CD4-positive, alpha-beta T cell (primary cell): ENCODE measurements around the gene NOX4. TPM values are rescaled to one million over a fixed set of nuclear protein-coding genes. Genes with fewer than 3 reads are reported as not detected.

ENCODE experiments used
- ATAC-seq: fragments of 200-7000 bp; cut with Tn5 transposase; one replicate; pipeline ENCODE4 v1.10.0; 2022; ENCODE audit warnings: mild to moderate bottlenecking; ENCODE audit not compliant: poor library complexity
- CTCF ChIA-PET: fragments of 350-600 bp; sonication (Branson Sonifier 250); formaldehyde crosslinking; loops from one replicate; lab custom pipeline; 2021; ENCODE audit warnings: antibody characterized with exemption, inconsistent platforms; lab: Charles Lee
- POLR2A ChIA-PET: fragments of 350-600 bp; sonication (Branson Sonifier 250); formaldehyde crosslinking; loops from one replicate; lab custom pipeline; 2021; ENCODE audit warnings: antibody characterized with exemption, inconsistent platforms; lab: Charles Lee
- DNase-seq, 14 experiments: peaks; one replicate each; pipeline ENCODE4 v3.0.0-alpha.2; 2013 to 2020; ENCODE audit warnings: mixed read lengths in 2 of 14
- H3K27ac ChIP-seq, 2 donors: one replicate each; pipeline versions ENCODE4 v1.5.1 to v1.7.0; 2013; ENCODE audit warnings: low read length in 2 of 2, low read depth in 1 of 2, mild to moderate bottlenecking in 1 of 2
- H3K27me3 ChIP-seq, 2 experiments: 1 replicate in 1 of 2; 2 replicates in 1 of 2; pipeline versions ENCODE4 v1.6.1 to v1.7.0; 2013; ENCODE audit warnings: low read length in 2 of 2, control low read depth in 1 of 2, mild to moderate bottlenecking in 1 of 2, moderate library complexity in 1 of 2; ENCODE audit not compliant: insufficient read depth in 2 of 2, control insufficient read depth in 1 of 2
- H3K36me3 ChIP-seq: one replicate; pipeline ENCODE4 v1.6.1; 2013; ENCODE audit warnings: low read length, control low read depth; ENCODE audit not compliant: insufficient read depth
- H3K4me1 ChIP-seq: one replicate; pipeline ENCODE4 v1.6.1; 2013; ENCODE audit warnings: low read length, control low read depth; ENCODE audit not compliant: insufficient read depth
- H3K4me3 ChIP-seq: one replicate; pipeline ENCODE4 v1.5.1; 2013; ENCODE audit warnings: mild to moderate bottlenecking, low read length, moderate library complexity
- H3K9me3 ChIP-seq, 2 experiments: 1 replicate in 1 of 2; 2 replicates in 1 of 2; pipeline versions ENCODE4 v1.6.1 to v1.7.0; 2013; ENCODE audit warnings: low read length in 2 of 2, mild to moderate bottlenecking in 2 of 2, control low read depth in 1 of 2, moderate library complexity in 1 of 2; ENCODE audit not compliant: control insufficient read depth in 1 of 2, insufficient read depth in 1 of 2
- H3K27ac Mint-ChIP-seq: one replicate; pipeline ENCODE4 v1.8.0; 2020; ENCODE audit warnings: mixed read lengths
- H3K27me3 Mint-ChIP-seq: one replicate; pipeline ENCODE4 v1.8.0; 2021; ENCODE audit warnings: mixed read lengths
- H3K36me3 Mint-ChIP-seq: one replicate; pipeline ENCODE4 v1.8.0; 2021; ENCODE audit warnings: low read depth, mixed read lengths
- H3K4me1 Mint-ChIP-seq: one replicate; pipeline ENCODE4 v1.8.0; 2021; ENCODE audit warnings: low read depth, mixed read lengths
- H3K4me3 Mint-ChIP-seq: one replicate; pipeline ENCODE4 v1.8.0; 2020; ENCODE audit warnings: mild to moderate bottlenecking, mixed read lengths
- H3K9me3 Mint-ChIP-seq: one replicate; pipeline ENCODE4 v1.8.0; 2020; ENCODE audit warnings: mixed read lengths
- CTCF ChIP-seq: fragments of 200-600 bp; IDR thresholded peaks from one replicate; pipeline ENCODE4 v1.8.0; 2022; ENCODE audit warnings: antibody characterized with exemption, mild to moderate bottlenecking
- intact Hi-C, 2 experiments: fragments of 100-400 bp; cut with DNase I in 1 of 2; cut with micrococcal nuclease in 1 of 2; formaldehyde crosslinking; loops; one replicate each; pipeline versions ENCODE4 v1.15.1 to v1.9.0; 2023 to 2025; cut with DNase I, micrococcal nuclease
- total RNA-seq, 174 experiments: library from RNA in 2 of 174; stranded (reverse) in 2 of 174; gene quantifications; one replicate each; pipeline ENCODE4 v1.2.3 and lab custom pipeline; 2021 to 2026

The NOX4 gene
- total RNA-seq, 2 experiments from 2014 or later = not detected

DNA sequence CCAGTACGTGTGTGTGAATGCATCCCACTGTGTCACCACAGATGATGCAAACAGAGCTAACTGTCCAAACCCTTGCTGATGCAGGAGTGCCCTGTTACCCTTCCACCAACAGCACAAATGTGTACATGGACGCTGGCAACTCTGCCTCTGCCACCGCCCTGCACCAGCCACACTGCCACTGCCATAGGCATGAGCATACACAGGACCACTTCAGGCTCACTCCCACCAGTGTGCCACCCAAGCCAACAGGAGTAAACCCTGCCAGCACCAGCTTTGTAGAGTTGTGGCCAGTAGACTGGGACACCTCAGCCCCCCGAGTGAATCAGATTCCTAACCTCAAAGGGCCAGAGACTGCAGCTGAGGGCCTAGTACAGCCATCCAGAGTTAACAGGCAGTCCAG is 34.0 kb downstream of the NOX4 start:
- H3K27ac Mint-ChIP-seq = no peak overlapping the region
- intact Hi-C loops = no loop called here
- H3K36me3 Mint-ChIP-seq = no peaks in the 10 kb centered on the region
- H3K4me1 Mint-ChIP-seq = no peaks in the 10 kb centered on the region
- no peaks in the 10 kb centered on the region for H3K4me1 ChIP-seq
- H3K27me3 Mint-ChIP-seq = no peaks in the 10 kb centered on the region
- DNase-seq (no peak), ATAC-seq (no peak)
- peaks cover 1% of the 10 kb centered on the region for H3K9me3 Mint-ChIP-seq
- no peak for TF ChIP-seq CTCF
- no peak overlapping the region for H3K4me3 ChIP-seq
- peaks cover 0 to 10% of the 10 kb centered on the region in 2 experiments for H3K9me3 ChIP-seq
- no peaks in the 10 kb centered on the region for H3K27me3 ChIP-seq
- H3K27ac ChIP-seq = no peak overlapping the region
- H3K4me3 Mint-ChIP-seq = no peak overlapping the region
- CTCF ChIA-PET = no interaction called here
- POLR2A ChIA-PET = no interaction called here
- H3K36me3 ChIP-seq = no peaks in the 10 kb centered on the region

DNA sequence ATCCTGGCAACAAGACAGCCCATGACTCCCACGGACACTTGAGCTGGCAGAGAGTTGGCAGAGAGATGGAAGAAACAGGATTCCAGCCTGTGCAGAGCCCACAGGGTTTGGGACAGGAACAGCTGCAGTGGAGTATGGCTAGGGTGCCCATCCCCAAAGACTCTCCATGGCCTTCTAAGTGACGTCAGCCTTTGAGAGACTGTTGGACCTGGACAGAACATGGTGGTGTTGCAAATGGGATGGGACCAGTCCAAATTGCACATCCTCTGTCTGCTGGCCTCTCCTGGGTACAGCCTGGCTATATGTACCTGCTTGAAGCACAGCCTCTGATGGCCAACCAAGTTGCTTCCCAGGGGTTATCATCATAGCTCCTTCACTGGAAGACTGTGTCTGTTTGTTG is 34.5 kb downstream of the NOX4 start:
- no peaks in the 10 kb centered on the region for H3K4me1 ChIP-seq

GRCh38 chr11:89452780-89453179 is 38.4 kb downstream of the NOX4 start:
- Histone ChIP-seq H3K27ac (no peak overlapping the region), H3K9me3 (peaks cover 0 to 10% of the 10 kb centered on the region in 2 experiments), H3K4me1 (no peaks in the 10 kb centered on the region), H3K27me3 (no peaks in the 10 kb centered on the region), H3K36me3 (no peaks in the 10 kb centered on the region), H3K4me3 (no peak overlapping the region)
- intact Hi-C loops = no loop called here
- H3K9me3 Mint-ChIP-seq = no peaks in the 10 kb centered on the region
- POLR2A ChIA-PET = no interaction called here
- CTCF ChIA-PET = no interaction called here
- DNase-seq (no peak), ATAC-seq (no peak)
- H3K36me3 Mint-ChIP-seq = no peaks in the 10 kb centered on the region
- no peaks in the 10 kb centered on the region for H3K27me3 Mint-ChIP-seq
- no peaks in the 10 kb centered on the region for H3K4me1 Mint-ChIP-seq
- TF ChIP-seq CTCF = no peak
- H3K27ac Mint-ChIP-seq = no peak overlapping the region
- H3K4me3 Mint-ChIP-seq = no peak overlapping the region

More for the DNA sequence above, 34.5 kb downstream of the NOX4 start:
- Mint-ChIP-seq H3K9me3 (peaks cover 1% of the 10 kb centered on the region), H3K27me3 (no peaks in the 10 kb centered on the region), H3K36me3 (no peaks in the 10 kb centered on the region), H3K27ac (no peak overlapping the region), H3K4me1 (no peaks in the 10 kb centered on the region), H3K4me3 (no peak overlapping the region)
- intact Hi-C loops = no loop called here
- Histone ChIP-seq H3K36me3 (no peaks in the 10 kb centered on the region), H3K27me3 (no peaks in the 10 kb centered on the region), H3K9me3 (peaks cover 0 to 10% of the 10 kb centered on the region in 2 experiments), H3K27ac (no peak overlapping the region), H3K4me3 (no peak overlapping the region)
- no peak for TF ChIP-seq CTCF
- no peak for ATAC-seq
- POLR2A ChIA-PET = no interaction called here
- CTCF ChIA-PET = no interaction called here
- peak in 1 of 14 experiments; percentile 4 for DNase-seq
